Mesothelial cell of epicardium (in vitro differentiated cells): ENCODE data around the gene ZFR2. TPM values are rescaled to one million over a fixed set of nuclear protein-coding genes. Genes with fewer than 3 reads are reported as not detected.

Source experiments
- DNase-seq, 2 experiments: peaks; one replicate each; pipeline ENCODE4 v3.0.0; 2021; ENCODE audit warnings: low spot score in 2 of 2; ENCODE audit not compliant: unreplicated experiment in 2 of 2
- H3K27ac Mint-ChIP-seq: 2 replicates; pipeline ENCODE4 v1.8.0; 2021; ENCODE audit warnings: mixed read lengths
- H3K27me3 Mint-ChIP-seq: 2 replicates; pipeline ENCODE4 v1.8.0; 2021; ENCODE audit warnings: low read depth, mixed read lengths
- H3K36me3 Mint-ChIP-seq: 2 replicates; pipeline ENCODE4 v1.8.0; 2021; ENCODE audit warnings: mixed read lengths
- H3K4me1 Mint-ChIP-seq: 2 replicates; pipeline ENCODE4 v1.8.0; 2021; ENCODE audit warnings: mixed read lengths
- H3K4me3 Mint-ChIP-seq: 2 replicates; pipeline ENCODE4 v1.8.0; 2021; ENCODE audit warnings: mild to moderate bottlenecking, moderate library complexity, mixed read lengths
- H3K9me3 Mint-ChIP-seq: 2 replicates; pipeline ENCODE4 v1.8.0; 2021; ENCODE audit warnings: mixed read lengths
- total RNA-seq: library from RNA; stranded (reverse); gene quantifications from 3 replicates; pipeline ENCODE4 v1.2.1, GENCODE V29; 2021
- TF ChIP-seq, protein P1 (sequence below): fragments of 200-600 bp; sonication (generic); IDR thresholded peaks from one replicate; pipeline ENCODE4 v1.5.0; 2021; ENCODE audit warnings: antibody characterized with exemption; ENCODE audit not compliant: unreplicated experiment

Gene ZFR2
- total RNA-seq, 1 donor from 2014 or later = 3.6 TPM

DNA sequence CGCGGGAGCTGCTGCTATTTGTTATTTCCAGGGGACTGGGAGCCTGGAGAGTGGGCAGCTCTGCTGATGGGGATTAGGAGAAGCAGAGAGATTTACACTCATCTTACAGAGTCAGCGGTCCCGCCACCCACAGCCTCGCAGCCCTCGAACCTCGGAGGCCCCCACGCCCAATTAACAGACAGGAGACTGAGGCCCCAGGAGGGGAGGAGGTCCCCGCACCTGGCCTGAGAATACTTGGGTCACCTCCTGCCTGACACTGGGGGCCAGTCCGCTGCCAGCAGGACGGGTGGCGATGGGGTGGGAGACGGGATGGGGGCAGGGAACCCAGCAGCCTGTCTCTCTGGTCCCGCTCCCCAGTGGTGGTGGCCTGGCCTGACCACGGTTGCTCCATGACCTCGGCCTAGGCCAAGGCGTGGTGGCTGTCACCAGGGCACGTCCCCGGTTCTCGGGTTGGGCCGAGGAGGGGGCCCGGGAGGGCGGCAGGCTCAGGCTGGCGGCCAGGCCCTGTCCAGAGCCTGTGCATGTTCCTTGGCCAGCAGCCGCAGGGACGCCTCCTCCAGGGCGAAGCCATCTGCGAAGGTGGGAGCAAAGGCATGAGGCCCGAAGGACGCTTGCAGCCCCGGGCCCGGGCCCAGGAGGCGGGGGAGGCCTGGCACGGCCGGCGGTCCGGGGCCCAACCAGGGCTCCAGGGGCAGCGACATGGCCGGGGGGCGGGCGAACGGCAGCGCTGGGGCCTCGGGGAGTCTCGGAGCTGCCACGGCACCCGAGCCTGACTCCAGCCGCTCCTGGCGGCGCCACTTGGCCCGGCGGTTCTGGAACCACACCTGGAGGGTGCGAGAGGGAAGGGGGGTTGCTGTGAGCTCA lies 98.5 kb downstream of the ZFR2 start:
- TF ChIP-seq, protein P1, sequence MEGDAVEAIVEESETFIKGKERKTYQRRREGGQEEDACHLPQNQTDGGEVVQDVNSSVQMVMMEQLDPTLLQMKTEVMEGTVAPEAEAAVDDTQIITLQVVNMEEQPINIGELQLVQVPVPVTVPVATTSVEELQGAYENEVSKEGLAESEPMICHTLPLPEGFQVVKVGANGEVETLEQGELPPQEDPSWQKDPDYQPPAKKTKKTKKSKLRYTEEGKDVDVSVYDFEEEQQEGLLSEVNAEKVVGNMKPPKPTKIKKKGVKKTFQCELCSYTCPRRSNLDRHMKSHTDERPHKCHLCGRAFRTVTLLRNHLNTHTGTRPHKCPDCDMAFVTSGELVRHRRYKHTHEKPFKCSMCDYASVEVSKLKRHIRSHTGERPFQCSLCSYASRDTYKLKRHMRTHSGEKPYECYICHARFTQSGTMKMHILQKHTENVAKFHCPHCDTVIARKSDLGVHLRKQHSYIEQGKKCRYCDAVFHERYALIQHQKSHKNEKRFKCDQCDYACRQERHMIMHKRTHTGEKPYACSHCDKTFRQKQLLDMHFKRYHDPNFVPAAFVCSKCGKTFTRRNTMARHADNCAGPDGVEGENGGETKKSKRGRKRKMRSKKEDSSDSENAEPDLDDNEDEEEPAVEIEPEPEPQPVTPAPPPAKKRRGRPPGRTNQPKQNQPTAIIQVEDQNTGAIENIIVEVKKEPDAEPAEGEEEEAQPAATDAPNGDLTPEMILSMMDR = no peak
- Mint-ChIP-seq H3K27me3 (no peaks in the 10 kb centered on the region), H3K27ac (no peak overlapping the region), H3K4me3 (no peak overlapping the region), H3K4me1 (peaks cover 5% of the 10 kb centered on the region), H3K9me3 (no peaks in the 10 kb centered on the region), H3K36me3 (peaks cover 8% of the 10 kb centered on the region)
- DNase-seq = no peak

DNA sequence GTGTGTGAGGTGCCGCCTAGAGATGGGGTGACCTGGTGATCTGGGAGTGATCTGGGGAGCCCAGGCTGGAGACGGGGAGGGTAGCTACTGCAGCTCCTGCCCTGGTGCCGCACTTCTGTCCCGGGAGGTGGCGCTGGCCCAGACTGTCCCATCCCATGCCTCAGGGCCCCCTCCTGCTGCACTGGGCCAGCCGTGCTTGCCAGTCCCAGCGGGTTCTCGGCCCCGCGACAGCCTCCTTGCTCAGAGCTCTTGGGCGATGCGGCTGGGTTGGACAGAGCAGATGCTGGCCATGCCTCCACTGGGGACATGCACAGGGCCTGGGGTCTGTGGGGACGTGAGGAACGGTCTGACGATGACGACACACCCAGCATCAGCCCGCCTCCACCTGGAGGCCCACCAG lies 99.3 kb downstream of the ZFR2 start:
- Mint-ChIP-seq H3K27ac (no peak overlapping the region), H3K9me3 (no peaks in the 10 kb centered on the region), H3K27me3 (no peaks in the 10 kb centered on the region), H3K4me1 (peaks cover 5% of the 10 kb centered on the region), H3K36me3 (peaks cover 8% of the 10 kb centered on the region), H3K4me3 (no peak overlapping the region)
- TF ChIP-seq, protein P1 = no peak
- no peak for DNase-seq

- H3K4me3 Mint-ChIP-seq = no peak overlapping the region
- peaks cover 5% of the 10 kb centered on the region for H3K4me1 Mint-ChIP-seq
- no peak for DNase-seq
- TF ChIP-seq, protein P1 = no peak
- H3K36me3 Mint-ChIP-seq = peaks cover 8% of the 10 kb centered on the region
- H3K9me3 Mint-ChIP-seq = no peaks in the 10 kb centered on the region
- H3K27me3 Mint-ChIP-seq = no peaks in the 10 kb centered on the region
- H3K27ac Mint-ChIP-seq = no peak overlapping the region
Observed at GRCh38 chr19:3768748-3769099, 100.1 kb downstream of the ZFR2 start.

GRCh38 chr19:3768015-3768747 lies 100.7 kb downstream of the ZFR2 start:
- Mint-ChIP-seq H3K4me3 (no peak overlapping the region), H3K27me3 (no peaks in the 10 kb centered on the region), H3K9me3 (no peaks in the 10 kb centered on the region), H3K27ac (no peak overlapping the region), H3K4me1 (peaks cover 5% of the 10 kb centered on the region), H3K36me3 (peaks cover 8% of the 10 kb centered on the region)
- DNase-seq = no peak
- TF ChIP-seq, protein P1 = no peak

DNA sequence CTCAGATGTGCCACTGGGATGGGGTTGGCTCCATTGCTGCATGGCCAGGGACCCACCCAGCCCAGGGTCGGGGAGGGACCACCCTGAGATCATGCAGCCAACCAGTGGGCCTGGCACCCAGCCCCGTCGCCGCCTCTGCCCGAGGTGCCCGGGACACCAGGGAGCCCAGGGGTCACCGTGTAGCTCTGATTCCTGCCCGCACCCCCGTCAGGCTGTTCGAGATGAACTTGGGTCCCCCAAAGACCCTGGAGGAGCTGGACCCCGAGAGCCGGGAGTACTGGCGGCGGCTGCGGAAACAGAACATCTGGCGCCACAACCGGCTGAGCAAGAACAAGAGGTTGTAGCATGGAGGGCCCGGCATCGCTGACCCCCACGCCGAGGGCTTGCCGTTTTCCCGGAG lies 101.8 kb downstream of the ZFR2 start:
- peaks cover 7% of the 10 kb centered on the region for H3K4me1 Mint-ChIP-seq
- TF ChIP-seq, protein P1 = no peak
- H3K4me3 Mint-ChIP-seq = no peak overlapping the region
- H3K27ac Mint-ChIP-seq = no peak overlapping the region
- no peaks in the 10 kb centered on the region for H3K27me3 Mint-ChIP-seq
- DNase-seq = no peak
- H3K9me3 Mint-ChIP-seq = no peaks in the 10 kb centered on the region
- H3K36me3 Mint-ChIP-seq = peaks cover 11% of the 10 kb centered on the region
